ENCODE data around the gene GPR21.

GRCh38 chr9:123005964-123006363, 27.5 kb upstream of the GPR21 start:
- TF ChIP-seq, protein P1, sequence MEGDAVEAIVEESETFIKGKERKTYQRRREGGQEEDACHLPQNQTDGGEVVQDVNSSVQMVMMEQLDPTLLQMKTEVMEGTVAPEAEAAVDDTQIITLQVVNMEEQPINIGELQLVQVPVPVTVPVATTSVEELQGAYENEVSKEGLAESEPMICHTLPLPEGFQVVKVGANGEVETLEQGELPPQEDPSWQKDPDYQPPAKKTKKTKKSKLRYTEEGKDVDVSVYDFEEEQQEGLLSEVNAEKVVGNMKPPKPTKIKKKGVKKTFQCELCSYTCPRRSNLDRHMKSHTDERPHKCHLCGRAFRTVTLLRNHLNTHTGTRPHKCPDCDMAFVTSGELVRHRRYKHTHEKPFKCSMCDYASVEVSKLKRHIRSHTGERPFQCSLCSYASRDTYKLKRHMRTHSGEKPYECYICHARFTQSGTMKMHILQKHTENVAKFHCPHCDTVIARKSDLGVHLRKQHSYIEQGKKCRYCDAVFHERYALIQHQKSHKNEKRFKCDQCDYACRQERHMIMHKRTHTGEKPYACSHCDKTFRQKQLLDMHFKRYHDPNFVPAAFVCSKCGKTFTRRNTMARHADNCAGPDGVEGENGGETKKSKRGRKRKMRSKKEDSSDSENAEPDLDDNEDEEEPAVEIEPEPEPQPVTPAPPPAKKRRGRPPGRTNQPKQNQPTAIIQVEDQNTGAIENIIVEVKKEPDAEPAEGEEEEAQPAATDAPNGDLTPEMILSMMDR (IDR thresholded peaks at IDR 0.05), result no peak
- no peak for TF ChIP-seq ELF4 (CRISPR knock-in tag; IDR thresholded peaks at IDR 0.05; ENCODE audit: low read depth)
- TF ChIP-seq NFE2L1 (CRISPR knock-in tag; IDR thresholded peaks at IDR 0.05), result no peak
- TF ChIP-seq HMGA2 (CRISPR knock-in tag; IDR thresholded peaks at IDR 0.05), result no peak
- TF ChIP-seq, protein P2, sequence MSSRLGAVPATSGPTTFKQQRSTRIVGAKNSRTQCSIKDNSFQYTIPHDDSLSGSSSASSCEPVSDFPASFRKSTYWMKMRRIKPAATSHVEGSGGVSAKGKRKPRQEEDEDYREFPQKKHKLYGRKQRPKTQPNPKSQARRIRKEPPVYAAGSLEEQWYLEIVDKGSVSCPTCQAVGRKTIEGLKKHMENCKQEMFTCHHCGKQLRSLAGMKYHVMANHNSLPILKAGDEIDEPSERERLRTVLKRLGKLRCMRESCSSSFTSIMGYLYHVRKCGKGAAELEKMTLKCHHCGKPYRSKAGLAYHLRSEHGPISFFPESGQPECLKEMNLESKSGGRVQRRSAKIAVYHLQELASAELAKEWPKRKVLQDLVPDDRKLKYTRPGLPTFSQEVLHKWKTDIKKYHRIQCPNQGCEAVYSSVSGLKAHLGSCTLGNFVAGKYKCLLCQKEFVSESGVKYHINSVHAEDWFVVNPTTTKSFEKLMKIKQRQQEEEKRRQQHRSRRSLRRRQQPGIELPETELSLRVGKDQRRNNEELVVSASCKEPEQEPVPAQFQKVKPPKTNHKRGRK (CRISPR knock-in tag; IDR thresholded peaks at IDR 0.05; ENCODE audit: borderline replicate concordance), result no peak

Measured in WTC11 (cell line).